Amniotic stem cell (primary cell): Measurements from ENCODE around the gene HRC.

ENCODE experiments used
- DNase-seq: peaks from one replicate; lab custom pipeline; 2025; lab: John Stamatoyannopoulos, UW

Gene HRC

GRCh38 chr19:49114630-49115363 is 40.4 kb downstream of the HRC start:
- no peak for DNase-seq

- no peak for DNase-seq
These were observed 41.2 kb downstream of the HRC start, which contains the start of gene LIN7B for GRCh38 chr19:49113762-49114629. LIN7B (plus strand) TSS chr19:49114370; CDS start chr19:49114405, 35 bp downstream.

GRCh38 chr19:49111218-49111998 is 43.8 kb downstream of the HRC start:
- DNase-seq = no peak

DNA sequence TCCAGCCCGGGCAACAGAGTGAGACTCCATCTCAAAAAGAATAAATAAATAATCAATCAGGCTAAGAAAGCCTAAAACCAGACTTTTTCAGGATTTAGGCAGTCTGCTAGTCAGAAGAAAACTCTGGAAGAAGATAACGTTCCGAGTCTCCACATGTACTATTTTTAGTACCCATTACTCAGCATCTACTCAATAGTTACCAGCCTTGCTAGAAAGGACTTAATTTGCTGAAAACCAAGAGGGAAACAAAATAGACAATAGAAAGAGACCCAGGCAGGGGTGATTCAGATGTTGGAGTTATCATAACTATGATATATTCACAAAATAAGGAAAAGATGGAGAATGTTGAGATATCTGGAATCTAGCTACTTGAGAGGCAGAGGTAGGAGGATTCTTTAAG is 44.6 kb downstream of the HRC start:
- no peak for DNase-seq

DNA sequence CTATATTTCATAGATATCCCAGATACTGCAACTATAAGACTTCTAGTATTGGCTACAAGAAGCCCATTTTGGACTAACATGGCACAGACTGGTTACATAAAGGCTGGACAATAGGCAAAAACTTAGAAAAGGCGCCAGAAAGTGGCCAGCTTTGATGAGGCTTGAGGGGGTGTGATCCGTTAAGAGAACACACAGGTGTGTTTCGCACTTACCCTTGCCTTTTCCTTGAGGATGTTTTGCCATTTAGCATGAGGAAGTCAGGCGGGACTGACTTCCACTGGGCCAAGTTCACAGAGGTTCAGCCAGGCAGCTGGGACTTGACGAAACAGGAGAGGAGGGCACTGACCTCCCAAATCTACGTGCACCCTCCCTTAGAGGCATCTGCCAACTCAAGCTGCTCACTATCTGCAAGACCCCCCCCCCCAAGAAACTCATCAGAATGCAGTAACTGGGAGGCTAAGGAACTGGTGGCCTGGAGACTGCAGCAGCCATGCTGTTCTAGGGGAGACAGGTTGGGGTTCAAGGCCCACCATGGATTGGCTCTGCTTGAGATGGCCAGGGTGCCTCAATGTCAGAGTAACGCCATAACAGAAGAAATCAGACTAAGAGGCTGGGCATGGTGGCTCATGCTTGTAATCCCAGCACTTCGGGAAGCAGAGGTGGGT is 45.5 kb downstream of the HRC start:
- DNase-seq = no peak

- no peak for DNase-seq
These were observed 46.1 kb downstream of the HRC start for GRCh38 chr19:49109051-49109450.

- DNase-seq = no peak
These were observed 47.4 kb downstream of the HRC start for GRCh38 chr19:49107625-49108459.

GRCh38 chr19:49106648-49107135 is 48.5 kb downstream of the HRC start:
- DNase-seq = no peak

DNA sequence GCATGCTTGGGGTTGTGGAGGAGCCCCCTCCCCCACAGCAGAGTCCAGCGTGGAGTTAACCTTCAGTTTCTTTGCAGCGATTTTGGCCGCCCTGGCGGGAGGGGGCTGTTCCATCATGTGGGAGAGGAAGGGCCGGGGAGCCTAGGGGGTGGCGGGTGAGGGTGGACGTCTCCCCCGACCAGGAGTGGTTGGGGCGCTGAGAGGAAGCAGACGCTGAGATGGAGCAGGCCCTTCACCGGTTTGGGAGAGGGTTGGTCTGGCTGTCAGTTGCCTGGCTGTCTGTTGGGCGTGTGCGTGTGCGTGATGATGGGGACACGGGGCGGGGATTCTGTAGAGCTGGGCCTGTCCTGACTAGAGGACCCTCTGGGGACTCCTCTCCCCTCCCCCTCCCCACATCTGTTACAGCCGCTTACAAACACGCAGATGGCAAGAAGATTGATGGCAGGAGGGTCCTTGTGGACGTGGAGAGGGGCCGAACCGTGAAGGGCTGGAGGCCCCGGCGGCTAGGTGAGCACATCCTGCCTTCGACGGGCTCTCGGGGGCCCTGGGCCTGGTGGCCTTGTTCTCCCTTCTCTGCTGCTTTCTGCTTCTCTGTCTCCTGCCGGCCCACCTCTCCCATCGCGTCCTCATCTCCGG is 50.8 kb downstream of the HRC start:
- no peak for DNase-seq

- no peak for DNase-seq
These were observed 51.7 kb downstream of the HRC start for GRCh38 chr19:49103331-49104085.

DNA sequence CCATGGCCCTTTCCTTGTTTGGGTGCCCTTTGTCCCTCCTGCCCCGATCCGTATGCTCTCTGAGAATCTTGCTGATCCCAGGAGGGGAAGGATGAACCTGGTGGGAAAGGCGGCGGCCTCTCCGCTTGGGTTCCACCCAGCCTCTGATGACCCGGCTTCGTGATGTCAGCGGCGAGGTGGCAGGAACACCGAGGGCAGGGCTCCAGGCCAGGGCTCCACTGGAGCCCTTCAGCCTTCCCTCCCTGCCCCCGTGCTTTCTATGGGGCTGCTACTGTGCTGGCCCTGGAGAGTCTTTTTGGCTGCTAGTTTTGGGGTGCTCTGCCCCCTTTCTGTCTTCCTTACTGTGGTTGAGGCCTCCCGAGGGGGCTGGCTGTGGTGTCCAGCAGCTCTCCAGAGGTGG is 52.9 kb downstream of the HRC start:
- no peak for DNase-seq
